H1 (cell line): ENCODE data around the gene CGREF1. TPM values are rescaled to one million over a fixed set of nuclear protein-coding genes. Genes with fewer than 3 reads are reported as not detected.

ENCODE experiments used
- CTCF ChIA-PET: fragments of 300-600 bp; sonication (Branson Sonifier 250); formaldehyde crosslinking; loops from one replicate; lab custom pipeline; 2021; ENCODE audit not compliant: partially characterized antibody; lab: Charles Lee
- POLR2A ChIA-PET: fragments of 300-600 bp; sonication (Branson Sonifier 250); formaldehyde crosslinking; loops from one replicate; lab custom pipeline; 2021; ENCODE audit warnings: inconsistent platforms; ENCODE audit not compliant: partially characterized antibody; lab: Charles Lee
- DNase-seq, 2 experiments: peaks; one replicate each; pipeline versions ENCODE4 v3.0.0 to v3.0.0-alpha.2; 2010 to 2022; ENCODE audit warnings: low spot score in 2 of 2, low read depth in 1 of 2, mixed read lengths in 1 of 2
- FAIRE-seq: peaks from 2 replicates; lab custom pipeline; 2011; peaks lifted over from hg19 to GRCh38; lab: Jason Lieb, UNC
- H2AFZ ChIP-seq: 2 replicates; pipeline ENCODE4 v1.8.1; 2012; ENCODE audit warnings: low read length, inconsistent platforms
- H2AK5ac ChIP-seq: 2 replicates; pipeline ENCODE4 v1.6.1; 2013; ENCODE audit warnings: low read depth, low read length
- H2BK120ac ChIP-seq: replicated peaks from 2 replicates; pipeline ENCODE3; 2013; ENCODE audit warnings: low read depth, low read length, inconsistent platforms
- H2BK12ac ChIP-seq: 2 replicates; pipeline ENCODE4 v1.6.1; 2013; ENCODE audit warnings: low read depth, low read length
- H2BK15ac ChIP-seq: 2 replicates; pipeline ENCODE4 v1.6.1; 2013; ENCODE audit warnings: low read length
- H2BK20ac ChIP-seq: 2 replicates; pipeline ENCODE4 v1.6.1; 2013; ENCODE audit warnings: low read length
- H2BK5ac ChIP-seq: 2 replicates; pipeline ENCODE4 v1.6.1; 2013; ENCODE audit warnings: low read depth, low read length
- H3K14ac ChIP-seq: 2 replicates; pipeline ENCODE4 v1.6.1; 2013; ENCODE audit warnings: inconsistent platforms; ENCODE audit not compliant: insufficient read length
- H3K18ac ChIP-seq: 2 replicates; pipeline ENCODE4 v1.6.1; 2013; ENCODE audit warnings: low read length; ENCODE audit errors: extremely low read depth
- H3K23ac ChIP-seq: 2 replicates; pipeline ENCODE4 v1.6.1; 2013; ENCODE audit warnings: inconsistent platforms; ENCODE audit not compliant: insufficient read length
- H3K23me2 ChIP-seq: 2 replicates; pipeline ENCODE4 v1.6.1; 2013; ENCODE audit warnings: low read depth, low read length
- H3K27ac ChIP-seq: 2 replicates; pipeline ENCODE4 v1.6.1; 2011; ENCODE audit warnings: low read depth, low read length, inconsistent platforms
- H3K27me3 ChIP-seq, 4 experiments: replicated peaks in 1 of 4; 1 replicate in 1 of 4; 2 replicates in 3 of 4; pipeline versions ENCODE4 v1.6.1 to v1.8.1; 2011 to 2013; ENCODE audit warnings: low read length in 3 of 4, mild to moderate bottlenecking in 3 of 4, inconsistent platforms in 2 of 4, mixed read lengths in 2 of 4, moderate library complexity in 1 of 4; ENCODE audit not compliant: control insufficient read depth in 3 of 4, insufficient read depth in 3 of 4; ENCODE audit errors: extremely low read depth in 1 of 4
- H3K36me3 ChIP-seq, 4 experiments: 2 replicates each; pipeline versions ENCODE4 v1.6.1 to v1.8.1; 2011 to 2013; ENCODE audit warnings: mild to moderate bottlenecking in 4 of 4, low read length in 3 of 4, moderate library complexity in 2 of 4, control low read depth in 1 of 4, inconsistent platforms in 1 of 4; ENCODE audit not compliant: insufficient read depth in 4 of 4, control insufficient read depth in 2 of 4
- H3K4ac ChIP-seq: replicated peaks from 2 replicates; pipeline ENCODE3; 2013; ENCODE audit warnings: low read length, low read depth, mixed read lengths, inconsistent platforms; ENCODE audit not compliant: insufficient read length
- H3K4me1 ChIP-seq, 4 experiments: replicated peaks in 1 of 4; 1 replicate in 1 of 4; 2 replicates in 3 of 4; pipeline versions ENCODE4 v1.6.1 to v1.8.1; 2011 to 2013; ENCODE audit warnings: low read length in 3 of 4, inconsistent platforms in 2 of 4, mixed read lengths in 1 of 4; ENCODE audit not compliant: insufficient read depth in 4 of 4, control insufficient read depth in 3 of 4
- H3K4me2 ChIP-seq, 2 experiments: 2 replicates each; pipeline versions ENCODE4 v1.6.1 to v1.8.1; 2011 to 2013; ENCODE audit warnings: low read depth in 2 of 2, low read length in 2 of 2, control low read depth in 1 of 2, inconsistent platforms in 1 of 2, mild to moderate bottlenecking in 1 of 2; ENCODE audit not compliant: insufficient read depth in 1 of 2
- H3K4me3 ChIP-seq, 4 experiments: fragments of 200-600, 300-600 bp in 1 of 4; sonication (generic), shearing (Covaris generic), sonication (Bioruptor Twin) in 1 of 4; 2 replicates each; pipeline versions ENCODE4 v1.5.1 to v1.8.1; 2011 to 2016; ENCODE audit warnings: low read length in 4 of 4, low read depth in 3 of 4, control low read depth in 2 of 4, inconsistent platforms in 2 of 4, mild to moderate bottlenecking in 2 of 4, mixed read lengths in 1 of 4, moderate library complexity in 1 of 4; ENCODE audit not compliant: insufficient read depth in 2 of 4; ENCODE audit errors: extremely low read depth in 1 of 4
- H3K56ac ChIP-seq: replicated peaks from 2 replicates; pipeline ENCODE3; 2013; ENCODE audit warnings: low read depth, mild to moderate bottlenecking, mixed read lengths, low read length, inconsistent platforms; ENCODE audit not compliant: insufficient read length
- H3K79me1 ChIP-seq: 2 replicates; pipeline ENCODE4 v1.6.1; 2013; ENCODE audit warnings: low read depth, low read length, control low read depth
- H3K79me2 ChIP-seq, 2 experiments: 2 replicates each; pipeline versions ENCODE4 v1.6.1 to v1.8.1; 2012 to 2013; ENCODE audit warnings: low read length in 2 of 2, mild to moderate bottlenecking in 2 of 2, inconsistent platforms in 1 of 2; ENCODE audit not compliant: insufficient read depth in 2 of 2, control insufficient read depth in 1 of 2
- H3K9ac ChIP-seq, 4 experiments: replicated peaks in 1 of 4; 1 replicate in 1 of 4; 2 replicates in 3 of 4; pipeline versions ENCODE4 v1.6.1 to v1.8.1; 2011 to 2013; ENCODE audit warnings: low read depth in 3 of 4, low read length in 3 of 4, control low read depth in 2 of 4, mild to moderate bottlenecking in 2 of 4, moderate library complexity in 2 of 4, inconsistent platforms in 1 of 4; ENCODE audit errors: extremely low read depth in 1 of 4
- H3K9me3 ChIP-seq, 2 experiments: 2 replicates each; pipeline versions ENCODE4 v1.6.1 to v1.8.1; 2012 to 2013; ENCODE audit warnings: mild to moderate bottlenecking in 2 of 2, moderate library complexity in 2 of 2, control low read depth in 1 of 2, inconsistent platforms in 1 of 2, low read depth in 1 of 2, low read length in 1 of 2, mixed read lengths in 1 of 2; ENCODE audit not compliant: insufficient read depth in 2 of 2
- H4K20me1 ChIP-seq, 2 experiments: replicated peaks in 1 of 2; 2 replicates each; pipeline versions ENCODE3 to v1.8.1; 2011 to 2013; ENCODE audit warnings: inconsistent platforms in 2 of 2, low read length in 2 of 2, mild to moderate bottlenecking in 1 of 2; ENCODE audit not compliant: insufficient read depth in 2 of 2, control insufficient read depth in 1 of 2
- H4K5ac ChIP-seq: 2 replicates; pipeline ENCODE4 v1.6.1; 2013; ENCODE audit warnings: low read length, low read depth, mixed read lengths, inconsistent platforms; ENCODE audit not compliant: insufficient read length
- H4K8ac ChIP-seq: 2 replicates; pipeline ENCODE4 v1.8.0; 2013; ENCODE audit warnings: mild to moderate bottlenecking, moderate library complexity, low read length, inconsistent platforms; ENCODE audit not compliant: insufficient read depth; ENCODE audit errors: extremely low read depth
- H4K91ac ChIP-seq: replicated peaks from 2 replicates; pipeline ENCODE3; 2013; ENCODE audit warnings: low read length, mixed read lengths, inconsistent platforms; ENCODE audit not compliant: insufficient read length
- BCL11A ChIP-seq, 2 experiments: IDR thresholded peaks; one replicate each; pipeline ENCODE4 v1.6.1; 2011; ENCODE audit warnings: low read depth in 2 of 2, low read length in 2 of 2, mild to moderate bottlenecking in 2 of 2
- CHD1 ChIP-seq: IDR thresholded peaks from 2 replicates; pipeline ENCODE4 v1.6.1; 2012; ENCODE audit warnings: low read depth, low read length, improper control_type of control experiment
- CTBP2 ChIP-seq: IDR thresholded peaks from 2 replicates; pipeline ENCODE4 v1.7.0; 2011; ENCODE audit warnings: borderline replicate concordance, mild to moderate bottlenecking, moderate library complexity, mixed read lengths, low read length; ENCODE audit not compliant: insufficient read depth, insufficient read length
- FOSL1 ChIP-seq: IDR thresholded peaks from 2 replicates; pipeline ENCODE4 v1.6.1; 2011; ENCODE audit warnings: mild to moderate bottlenecking, low read depth, low read length, moderate library complexity; ENCODE audit not compliant: insufficient read depth
- PHF8 ChIP-seq: fragments of 200-600 bp; sonication (generic); conservative IDR thresholded peaks from 2 replicates; pipeline ENCODE4 v1.7.1; 2012; ENCODE audit warnings: low read depth, mild to moderate bottlenecking, inconsistent platforms, low read length, moderate library complexity
- SAP30 ChIP-seq: fragments of 300-600 bp; sonication (generic); IDR thresholded peaks from 2 replicates; pipeline ENCODE4 v1.7.1; 2012; ENCODE audit warnings: low read length, moderate library complexity, mild to moderate bottlenecking, inconsistent platforms; ENCODE audit not compliant: insufficient read depth, insufficient replicate concordance
- SP1 ChIP-seq: IDR thresholded peaks from 2 replicates; pipeline ENCODE4 v1.6.1; 2011; ENCODE audit warnings: low read depth, low read length
- SRF ChIP-seq: IDR thresholded peaks from 2 replicates; pipeline ENCODE4 v1.6.1; 2011; ENCODE audit warnings: mild to moderate bottlenecking, low read depth, low read length, moderate library complexity
- WGBS, 2 experiments: shearing (Covaris generic) in 1 of 2; methylation state at CpG; one replicate each; pipeline versions ENCODE4 v1.1.6 to v1.1.7; 2013 to 2015; ENCODE audit warnings: low lambda C conversion rate in 2 of 2, mixed read lengths in 2 of 2, inconsistent platforms in 1 of 2, low coverage in 1 of 2, missing lambda C conversion rate in 1 of 2; ENCODE audit not compliant: insufficient replicate concordance in 2 of 2, insufficient coverage in 1 of 2, insufficient read length in 1 of 2; ENCODE audit errors: extremely low coverage in 1 of 2, missing lambda C conversion rate in 1 of 2; 5-methylcytosine and 5-hydroxymethylcytosine counted together
- polyA plus RNA-seq, 7 experiments: library from polyadenylated mRNA; depleted of rRNA in 3 of 7; stranded (reverse) in 5 of 7; unstranded in 2 of 7; fragments of >200 nt in 5 of 7; fragments of 200-250 nt in 2 of 7; gene quantifications; 1 replicate in 5 of 7; 2 replicates in 1 of 7; 4 replicates in 1 of 7; pipeline versions ENCODE4 v1.2.1 to v1.2.3, GENCODE V29; 2011 to 2013; ENCODE audit warnings: missing spikeins in 2 of 7, mixed read lengths in 2 of 7
- total RNA-seq: library from RNA; stranded (reverse); fragmentation: NEBNext Ultra II Directional; extraction: Animal tissue kit (Norgen Biotek cat#: 25700); gene quantifications from 2 replicates; pipeline ENCODE4 v1.2.1, GENCODE V29; 2021
- TF ChIP-seq, protein P1 (sequence below): IDR thresholded peaks from 2 replicates; pipeline ENCODE4 v1.6.1; 2012; ENCODE audit warnings: low read length, inconsistent platforms

Gene CGREF1
- total and polyA plus RNA-seq, 2 of the 8 experiments (the other 6 are each of a cell fraction or from before 2014, with no cell fraction given), result 2.5 to 3.4 TPM

DNA sequence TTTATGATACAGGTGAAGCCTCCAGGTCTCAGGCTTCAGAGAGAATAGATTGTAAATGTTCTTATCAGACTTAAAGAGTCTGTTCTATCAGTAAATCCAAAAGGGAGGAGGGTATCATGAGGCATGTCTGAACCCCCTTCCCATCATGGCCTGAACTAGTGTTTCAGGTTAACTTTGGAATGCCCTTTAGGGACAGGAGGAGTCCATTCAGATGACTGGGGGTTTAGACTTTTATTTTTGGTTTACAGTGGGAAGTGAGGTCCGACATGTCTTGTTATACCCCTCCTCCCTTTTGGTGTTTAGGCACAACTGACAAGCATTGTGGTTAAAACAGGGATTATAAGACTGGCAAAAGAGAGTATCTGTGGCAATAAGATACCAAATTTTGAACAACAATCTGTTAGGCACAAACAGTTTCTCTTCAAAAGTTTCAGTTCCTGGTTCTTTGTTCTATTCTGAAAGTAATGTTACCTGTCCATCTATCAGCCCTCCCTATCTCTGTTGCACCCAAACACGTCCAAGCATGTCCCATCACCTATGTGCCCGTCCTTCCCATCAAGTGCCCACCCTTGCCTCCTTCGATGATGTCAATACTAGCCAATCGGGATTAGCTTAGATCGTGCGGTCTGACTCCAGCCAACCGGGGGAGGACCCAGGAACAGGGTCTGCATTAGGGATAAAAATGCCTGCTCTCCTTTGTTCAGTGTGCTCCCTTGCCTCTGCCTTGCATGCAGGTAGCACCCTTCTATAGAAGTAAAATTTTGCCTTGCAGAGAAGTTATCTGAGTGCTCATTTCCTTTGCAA, 46.2 kb upstream of the CGREF1 start:
- no peak overlapping the region for H4K91ac ChIP-seq
- no peak overlapping the region for H4K8ac ChIP-seq
- H3K27me3 ChIP-seq, result no peaks in the 10 kb centered on the region
- no peaks in the 10 kb centered on the region for H4K20me1 ChIP-seq
- 85% methylated on average over 8 of the region's 8 CpGs; no CpG with 5 or more reads in 1 of the 2 experiments for WGBS, 2 experiments
- 0 out of 2 replicates have a peak overlapping the region, but pooled peaks have one; percentile 3 for H3K27ac ChIP-seq
- no peak overlapping the region for H3K9ac ChIP-seq
- no peak overlapping the region for H2BK12ac ChIP-seq
- no peak overlapping the region for H2BK120ac ChIP-seq
- ChIA-PET POLR2A (interaction anchor here (0.8 to 1.5 kb wide), 4 partner anchors 10 to 166 kb away, joined by 3 to 6 read pairs (median 4); partner anchors contain the start of gene TRIM54), CTCF (interaction anchor here (0.8 to 2.1 kb wide), 5 partner anchors 11 to 138 kb away, joined by 3 to 6 read pairs (median 4); no protein-coding TSS in a partner anchor)
- H3K18ac ChIP-seq, result no peak overlapping the region; the same call in 1 of the 2 replicates
- H3K79me1 ChIP-seq, result no peaks in the 10 kb centered on the region
- H3K23ac ChIP-seq, result no peak overlapping the region
- no peak overlapping the region for H2BK15ac ChIP-seq
- no peaks in the 10 kb centered on the region; the same call in 1 of the 2 replicates for H3K23me2 ChIP-seq
- no peak overlapping the region for H4K5ac ChIP-seq
- no peak overlapping the region for H2AK5ac ChIP-seq
- no peaks in the 10 kb centered on the region for H3K36me3 ChIP-seq
- H3K4me3 ChIP-seq, result no peak overlapping the region
- H3K79me2 ChIP-seq, result no peaks in the 10 kb centered on the region
- H3K4me2 ChIP-seq, result no peak overlapping the region
- DNase-seq (no peak), FAIRE-seq (no peak)
- H3K4ac ChIP-seq, result no peak overlapping the region
- H2BK5ac ChIP-seq, result peak overlapping the region; percentile 11; the same call in 1 of the 2 replicates
- no peak overlapping the region for H3K14ac ChIP-seq
- no peak overlapping the region for H3K56ac ChIP-seq
- no peaks in the 10 kb centered on the region; a peak in 4 of 7 replicates for H3K4me1 ChIP-seq
- H2BK20ac ChIP-seq, result no peak overlapping the region; the same call in 1 of the 2 replicates
- H2AFZ ChIP-seq, result peak overlapping the region; percentile 16
- no peaks in the 10 kb centered on the region for H3K9me3 ChIP-seq
- TF ChIP-seq BCL11A (IDR thresholded peaks at IDR 0.05; ENCODE audit: low read depth in 2 of 2, low read length in 2 of 2) (no peak), SAP30 (no peak), FOSL1 (no peak), SP1 (no peak), CHD1 (no peak), SRF (no peak), CTBP2 (no peak), PHF8 (no peak)
- TF ChIP-seq, protein P1, sequence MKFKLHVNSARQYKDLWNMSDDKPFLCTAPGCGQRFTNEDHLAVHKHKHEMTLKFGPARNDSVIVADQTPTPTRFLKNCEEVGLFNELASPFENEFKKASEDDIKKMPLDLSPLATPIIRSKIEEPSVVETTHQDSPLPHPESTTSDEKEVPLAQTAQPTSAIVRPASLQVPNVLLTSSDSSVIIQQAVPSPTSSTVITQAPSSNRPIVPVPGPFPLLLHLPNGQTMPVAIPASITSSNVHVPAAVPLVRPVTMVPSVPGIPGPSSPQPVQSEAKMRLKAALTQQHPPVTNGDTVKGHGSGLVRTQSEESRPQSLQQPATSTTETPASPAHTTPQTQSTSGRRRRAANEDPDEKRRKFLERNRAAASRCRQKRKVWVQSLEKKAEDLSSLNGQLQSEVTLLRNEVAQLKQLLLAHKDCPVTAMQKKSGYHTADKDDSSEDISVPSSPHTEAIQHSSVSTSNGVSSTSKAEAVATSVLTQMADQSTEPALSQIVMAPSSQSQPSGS, result 0 out of 2 replicates have a peak, but pooled peaks have one; percentile 29
